GM19455 (cell line): ENCODE results near the gene STRBP.
"Not testable (repeated sequence)": the region's sequence is repeated elsewhere in the genome, so short reads cannot be mapped to it uniquely, and the experiment has no call there.

Source experiments
- ATAC-seq: cut with Tn5 transposase; IDR thresholded peaks from one replicate; pipeline ENCODE4 v1.9.1; 2021; ENCODE audit not compliant: unreplicated experiment

STRBP gene

GRCh38 chr9:123283455-123283854 is 15.1 kb upstream of the STRBP start:
- no peak for ATAC-seq

- no peak for ATAC-seq
Observed at GRCh38 chr9:123283048-123283408, 14.6 kb upstream of the STRBP start.

- no peak for ATAC-seq
Observed at GRCh38 chr9:123282362-123283047, 14.1 kb upstream of the STRBP start.

GRCh38 chr9:123281659-123282350 is 13.4 kb upstream of the STRBP start:
- ATAC-seq, result no peak

GRCh38 chr9:123278879-123279493 is 10.6 kb upstream of the STRBP start:
- ATAC-seq, result not testable (repeated sequence)

GRCh38 chr9:123278361-123278760 is 10.0 kb upstream of the STRBP start:
- no peak for ATAC-seq

GRCh38 chr9:123276551-123276950 is 8.2 kb upstream of the STRBP start:
- ATAC-seq, result no peak

GRCh38 chr9:123271133-123271532 is 2.7 kb upstream of the STRBP start:
- ATAC-seq, result not testable (repeated sequence)

- ATAC-seq, result no peak
Observed at GRCh38 chr9:123269281-123269680, 895 bp upstream of the STRBP start.

GRCh38 chr9:123268199-123268464 is 254 bp downstream of the STRBP start:
- peak; percentile 18 for ATAC-seq

- ATAC-seq, result no peak
Observed at GRCh38 chr9:123267481-123268198, 746 bp downstream of the STRBP start.

- ATAC-seq, result no peak
Observed at GRCh38 chr9:123266655-123267399, 1.6 kb downstream of the STRBP start.

- no peak for ATAC-seq
Observed at GRCh38 chr9:123265833-123266232, 2.6 kb downstream of the STRBP start.

- no peak for ATAC-seq
Observed at GRCh38 chr9:123263227-123263626, 5.2 kb downstream of the STRBP start.

GRCh38 chr9:123262338-123262737 is 6.0 kb downstream of the STRBP start:
- ATAC-seq, result no peak

GRCh38 chr9:123261006-123261677 is 7.2 kb downstream of the STRBP start:
- no peak for ATAC-seq

GRCh38 chr9:123260340-123260739 is 8.0 kb downstream of the STRBP start:
- ATAC-seq, result no peak

- no peak for ATAC-seq
Observed at GRCh38 chr9:123257276-123257675, 11.1 kb downstream of the STRBP start.

GRCh38 chr9:123255718-123256117 is 12.7 kb downstream of the STRBP start:
- ATAC-seq, result no peak

GRCh38 chr9:123253204-123253603 is 15.2 kb downstream of the STRBP start:
- ATAC-seq, result no peak

GRCh38 chr9:123251741-123252140 is 16.6 kb downstream of the STRBP start:
- no peak for ATAC-seq
